ENCODE data around the gene PPARA.

Gene PPARA

DNA sequence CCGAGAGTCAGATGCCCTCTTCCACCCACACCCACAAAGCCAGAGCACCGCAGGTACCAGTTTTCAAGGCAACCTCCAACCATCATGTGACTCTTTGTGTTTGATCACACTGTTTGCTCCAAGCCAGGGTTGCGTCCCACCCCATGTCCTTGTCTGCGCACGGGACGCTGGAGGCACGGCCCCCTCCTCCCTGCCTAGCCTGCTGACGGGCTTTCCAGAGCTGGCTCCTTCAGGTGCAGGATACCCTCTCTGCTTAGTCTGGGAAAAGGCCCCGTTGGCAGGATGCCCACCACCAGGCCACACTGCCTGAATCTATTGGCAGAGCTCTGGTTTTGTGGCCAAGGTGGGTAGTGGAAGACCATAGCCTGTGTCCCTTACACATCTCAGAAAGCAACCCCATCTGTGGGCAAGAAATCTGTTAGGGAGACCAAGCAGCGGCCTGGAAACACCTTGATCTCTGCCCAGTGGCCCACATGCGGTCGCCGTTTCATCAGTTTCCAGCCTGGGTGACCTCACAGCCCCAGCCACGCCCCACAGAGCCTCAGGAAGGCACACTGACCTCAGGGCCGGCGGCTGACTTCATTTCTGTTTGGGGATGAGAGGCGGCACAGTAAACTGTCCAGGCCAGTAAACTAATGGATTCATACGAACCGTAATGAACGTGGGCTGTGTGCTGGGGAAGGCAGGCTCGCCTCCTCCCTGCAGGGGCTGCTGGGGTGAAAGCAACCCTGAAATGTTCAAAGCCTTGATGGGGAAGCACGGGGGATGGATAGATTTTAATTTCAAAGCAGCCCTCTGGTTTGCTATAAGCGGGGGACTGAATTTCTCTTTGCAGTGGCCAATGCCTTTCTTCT is 73.9 kb downstream of the PPARA start:
- DNase-seq = no peak

DNA sequence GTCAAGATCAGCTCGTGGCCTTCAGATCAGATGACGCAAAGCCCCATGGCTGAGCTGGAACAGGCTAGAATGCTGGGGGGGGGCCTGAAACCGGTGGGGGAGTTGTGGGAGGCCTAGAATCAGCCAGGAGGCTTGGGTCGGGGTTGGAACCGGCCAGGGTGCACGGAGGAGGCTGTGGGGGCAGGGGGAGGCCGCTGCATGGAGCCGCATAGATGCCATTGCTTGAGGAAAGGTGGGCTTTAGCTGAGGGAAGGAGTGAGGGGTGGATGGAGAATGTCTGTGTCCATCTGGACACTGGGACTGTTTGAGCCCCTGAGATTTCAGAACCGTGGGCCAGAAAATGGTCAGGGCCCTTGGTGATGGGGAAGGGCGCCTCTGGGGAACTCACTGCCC is 74.6 kb downstream of the PPARA start:
- DNase-seq = no peak

DNA sequence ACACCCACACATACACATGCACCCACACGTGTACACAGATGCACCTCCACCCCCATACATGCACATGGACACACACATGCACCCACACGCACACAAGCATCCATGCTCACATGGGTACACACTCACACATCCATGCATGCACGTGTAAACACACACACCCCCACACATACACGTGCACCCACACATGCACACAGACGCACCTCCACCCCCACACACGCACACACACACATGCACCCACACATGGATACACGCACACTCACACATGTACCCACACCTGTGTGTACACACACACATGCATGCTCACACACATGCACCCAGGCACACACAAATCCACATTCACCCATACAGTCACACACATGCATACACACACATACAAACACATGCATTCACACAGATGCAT is 75.3 kb downstream of the PPARA start:
- no peak for DNase-seq

DNA sequence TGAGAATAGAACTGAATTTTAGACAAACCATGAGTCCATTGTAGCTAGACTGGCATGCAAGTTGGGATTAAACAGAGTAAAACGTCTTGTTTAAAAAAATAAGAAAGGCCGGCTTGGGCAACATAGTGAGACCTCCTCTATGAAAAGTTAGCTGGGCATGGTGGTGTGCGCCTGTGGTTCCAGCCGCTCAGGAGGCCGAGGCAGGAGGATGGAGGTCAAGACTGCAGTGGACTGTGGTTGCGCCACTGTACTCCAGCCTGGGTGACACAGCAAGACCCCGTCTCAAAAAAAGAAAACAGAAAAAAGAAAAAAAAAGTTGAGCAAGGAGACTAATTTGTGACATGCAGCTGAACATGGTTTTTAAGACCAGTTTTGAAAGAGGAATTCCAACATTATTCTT is 76.3 kb downstream of the PPARA start:
- DNase-seq = no peak

DNA sequence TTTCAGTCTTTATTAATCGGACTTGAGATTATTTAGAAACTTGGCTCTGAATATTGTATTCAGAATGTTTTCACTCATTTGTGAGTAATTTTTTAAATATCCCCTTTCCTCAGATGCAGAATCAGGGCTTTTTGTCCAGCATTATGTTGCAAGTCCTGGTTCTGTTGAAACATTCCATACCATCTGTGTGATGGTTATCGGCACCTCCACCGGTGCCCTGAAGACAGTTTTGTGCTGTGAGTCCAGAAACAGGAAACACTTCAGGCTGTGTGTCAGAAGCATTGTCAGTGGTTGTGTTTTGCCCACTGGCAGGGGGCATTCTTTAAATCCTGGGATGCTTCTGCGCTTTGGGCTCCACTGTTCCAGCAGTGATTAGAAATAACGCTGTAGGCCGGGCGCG is 79.4 kb downstream of the PPARA start:
- DNase-seq = no peak

DNA sequence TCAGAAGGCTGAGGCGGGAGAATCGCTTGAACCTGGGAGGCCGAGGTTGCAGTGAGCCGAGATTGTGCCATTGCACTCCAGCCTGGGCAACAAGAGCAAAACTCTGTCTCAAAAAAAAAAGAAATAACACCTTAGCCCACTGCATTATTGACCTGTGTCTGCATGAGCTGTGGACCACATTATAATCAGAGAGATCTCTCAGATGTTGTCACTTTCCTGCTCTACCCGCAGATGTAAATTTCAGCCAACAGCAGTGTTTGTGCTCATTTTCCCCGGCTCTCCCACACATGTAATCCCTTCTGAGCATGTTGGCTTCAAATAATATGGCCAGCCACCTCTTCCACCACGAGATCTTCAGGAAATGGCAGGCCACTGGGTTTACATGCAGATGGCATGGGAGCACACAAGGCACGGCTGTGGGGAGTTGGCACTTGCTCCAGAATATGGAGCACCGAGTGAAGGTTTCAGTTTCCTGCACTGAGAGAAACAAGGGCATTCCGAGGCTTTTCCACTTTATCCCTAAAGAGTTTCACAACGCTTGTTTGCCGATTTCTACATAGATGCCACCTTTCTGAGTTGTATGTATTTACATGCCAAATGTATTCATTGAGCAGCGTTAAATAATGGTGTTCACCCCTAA is 80.1 kb downstream of the PPARA start:
- DNase-seq = no peak

DNA sequence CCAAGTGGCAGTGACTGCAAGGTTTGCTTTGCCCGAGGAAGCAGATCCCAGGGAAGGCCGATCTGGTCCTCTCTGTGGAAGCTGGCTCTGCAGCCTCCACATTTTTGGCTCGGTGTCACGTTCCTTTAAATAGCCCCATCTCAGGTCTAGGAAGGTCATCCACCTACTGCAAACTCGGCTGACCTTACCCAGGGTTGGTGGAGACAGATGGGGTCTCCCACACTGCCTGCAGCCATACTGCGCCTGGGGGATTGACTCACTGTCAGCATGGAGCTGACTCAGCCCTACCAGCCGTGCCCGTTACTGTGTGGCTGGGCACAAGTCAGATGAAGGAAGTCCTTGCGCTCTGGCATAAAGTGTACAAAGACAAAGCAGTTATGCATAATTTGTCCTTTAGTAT is 82.9 kb downstream of the PPARA start:
- DNase-seq = no peak

DNA sequence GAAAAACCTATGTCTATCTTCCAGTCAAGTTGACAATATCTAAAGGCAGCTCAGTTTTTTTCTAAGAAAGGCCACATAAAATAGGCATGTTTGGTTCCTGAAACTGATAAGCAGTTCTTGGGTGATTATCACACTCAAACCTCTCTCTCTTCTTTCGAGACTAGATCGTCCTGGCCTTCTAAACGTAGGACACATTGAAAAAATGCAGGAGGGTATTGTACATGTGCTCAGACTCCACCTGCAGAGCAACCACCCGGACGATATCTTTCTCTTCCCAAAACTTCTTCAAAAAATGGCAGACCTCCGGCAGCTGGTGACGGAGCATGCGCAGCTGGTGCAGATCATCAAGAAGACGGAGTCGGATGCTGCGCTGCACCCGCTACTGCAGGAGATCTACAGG is 84.6 kb downstream of the PPARA start:
- DNase-seq = no peak

DNA sequence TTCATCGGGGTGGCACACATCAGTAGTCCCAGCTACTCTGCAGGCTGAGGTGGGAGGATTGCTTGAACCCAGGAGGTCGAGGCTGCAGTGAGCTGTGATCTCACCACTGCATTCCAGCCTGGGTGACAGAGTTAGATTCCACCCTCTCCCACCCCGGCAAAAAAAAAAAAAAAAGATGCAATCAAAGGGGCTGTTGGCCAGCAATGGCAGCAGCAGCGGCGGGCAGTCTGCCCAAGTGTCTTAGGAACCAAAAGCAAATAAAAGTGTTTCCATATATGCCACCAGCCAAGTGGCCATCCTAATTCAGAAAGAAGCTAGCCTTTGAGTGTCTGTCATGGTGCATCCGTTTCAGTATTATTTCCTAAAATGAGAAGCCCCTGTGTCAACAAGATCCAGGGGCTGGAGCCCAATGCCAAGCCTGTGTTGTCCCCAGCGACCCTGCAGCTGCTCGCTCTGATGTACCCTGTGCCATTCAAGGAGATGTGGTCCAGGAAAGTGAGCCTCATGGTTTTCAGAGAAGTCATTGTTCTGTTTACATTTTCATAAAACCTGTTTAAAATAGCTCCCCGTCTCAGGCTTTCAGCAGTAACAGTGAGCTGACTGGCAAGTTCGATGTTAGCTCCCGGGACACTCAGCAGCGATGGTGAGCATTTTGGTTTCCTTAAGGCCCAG is 87.3 kb downstream of the PPARA start:
- DNase-seq = no peak

DNA sequence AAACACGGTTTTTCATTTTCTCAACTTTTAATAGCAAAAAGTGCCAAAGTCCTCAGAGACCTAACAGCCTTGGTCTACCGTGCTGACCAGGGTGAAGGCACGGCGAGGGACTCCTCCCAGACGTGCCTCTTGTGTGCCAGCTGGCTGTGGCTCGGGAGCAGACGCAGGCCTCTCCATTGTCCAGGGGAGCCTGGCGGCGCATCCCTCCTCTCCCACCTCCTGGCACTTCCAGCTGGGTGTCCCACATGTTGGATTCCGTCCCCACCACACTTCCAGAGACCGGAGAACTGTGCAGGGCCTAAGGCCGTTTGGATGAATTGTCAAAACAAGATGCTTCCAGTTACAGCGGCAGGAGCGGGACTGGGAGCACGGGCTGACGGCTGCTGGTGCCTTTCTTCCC is 88.2 kb downstream of the PPARA start:
- DNase-seq = no peak

DNA sequence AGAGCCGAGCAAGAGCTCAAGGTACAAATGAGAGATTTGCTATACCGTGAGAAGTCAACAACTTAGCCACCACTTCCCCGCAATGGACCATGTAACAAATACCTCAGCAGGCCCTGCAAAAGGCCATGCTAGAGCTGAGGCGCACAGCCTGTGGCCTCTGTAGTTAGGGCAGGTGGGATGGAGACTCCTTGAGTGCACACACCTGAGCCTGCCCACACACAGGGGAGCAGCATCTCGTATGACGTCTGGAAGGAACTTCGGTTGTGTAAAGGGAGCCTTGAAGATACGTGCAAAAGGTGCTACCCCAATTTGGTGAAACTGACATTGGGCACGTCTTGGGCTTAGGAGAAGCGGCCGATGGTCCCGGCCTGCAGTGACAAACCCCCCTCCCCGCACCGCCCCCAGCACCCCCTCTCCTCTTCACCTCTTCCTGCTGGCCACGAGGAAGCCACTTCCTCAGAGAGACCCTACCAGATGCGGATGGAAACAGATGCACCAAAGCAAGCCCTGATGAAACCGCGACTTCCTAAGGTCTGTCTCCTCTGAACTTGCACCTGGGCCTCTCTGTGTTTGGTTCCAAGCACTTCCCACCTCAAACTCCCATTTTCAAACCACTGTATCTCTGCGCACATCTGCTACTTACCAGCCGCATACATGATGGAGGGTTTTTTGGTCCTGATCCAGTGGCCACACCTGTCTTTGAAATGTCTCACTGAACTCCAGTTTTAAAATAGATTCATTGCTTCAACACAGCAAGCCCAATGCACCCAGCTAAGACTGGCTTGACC is 89.1 kb downstream of the PPARA start:
- DNase-seq = no peak

DNA sequence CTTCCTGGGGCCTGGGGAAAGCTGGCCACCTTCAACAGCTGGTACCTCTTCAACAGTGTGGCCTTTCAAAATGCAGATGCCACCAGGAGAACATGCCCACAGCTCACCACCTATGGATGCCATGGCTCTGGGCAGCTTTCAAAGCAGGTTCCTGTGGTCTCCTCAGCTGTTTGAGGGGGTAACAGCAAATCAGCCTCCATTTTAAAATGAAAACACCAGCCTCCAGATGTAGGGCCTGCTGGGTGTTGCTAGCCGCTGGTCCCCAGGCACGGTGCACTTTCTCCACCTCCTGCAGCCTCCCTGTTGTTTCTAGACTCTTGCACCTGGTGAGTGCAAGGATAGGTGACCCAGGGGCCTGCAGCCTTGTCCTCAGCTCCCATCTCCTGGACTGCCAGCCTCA is 89.7 kb downstream of the PPARA start:
- DNase-seq = no peak

DNA sequence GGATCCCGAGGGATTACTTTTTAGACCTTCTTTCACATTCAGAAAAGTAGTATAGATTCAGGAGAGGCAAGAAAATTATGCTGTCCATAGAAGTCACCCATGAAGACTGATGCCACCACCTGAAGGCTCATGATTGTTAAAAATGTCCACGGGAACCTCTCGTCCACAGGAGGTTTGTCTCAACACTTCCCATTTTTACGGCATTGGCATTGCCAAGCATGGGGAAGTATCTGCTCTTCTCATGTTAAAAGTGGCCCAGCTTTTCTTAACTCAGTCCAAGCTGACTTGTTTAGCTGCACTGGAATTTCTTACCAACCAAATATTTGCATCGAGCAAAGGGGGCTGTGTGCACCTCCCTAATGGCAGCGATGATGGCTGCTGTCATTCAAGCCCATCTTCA is 90.2 kb downstream of the PPARA start:
- no peak for DNase-seq

DNA sequence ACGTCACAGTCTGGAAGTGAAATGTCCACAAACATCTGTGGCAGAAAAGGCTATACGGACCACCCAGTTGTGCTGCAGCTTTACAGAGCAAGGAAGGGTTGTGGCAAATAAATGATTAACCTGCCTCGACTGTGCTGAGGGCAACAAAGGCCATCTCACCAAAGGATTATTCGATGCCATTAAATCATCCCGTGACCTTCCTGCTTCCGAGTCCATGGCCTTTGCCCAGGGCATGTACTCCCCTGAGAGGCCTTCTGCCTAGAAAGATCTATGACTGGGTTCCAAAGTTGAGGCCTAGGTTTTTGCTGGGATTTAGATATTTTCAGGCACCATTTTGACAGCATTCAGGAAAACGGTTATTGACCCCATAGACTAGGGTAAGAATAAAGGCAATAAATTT is 90.6 kb downstream of the PPARA start:
- DNase-seq = no peak

DNA sequence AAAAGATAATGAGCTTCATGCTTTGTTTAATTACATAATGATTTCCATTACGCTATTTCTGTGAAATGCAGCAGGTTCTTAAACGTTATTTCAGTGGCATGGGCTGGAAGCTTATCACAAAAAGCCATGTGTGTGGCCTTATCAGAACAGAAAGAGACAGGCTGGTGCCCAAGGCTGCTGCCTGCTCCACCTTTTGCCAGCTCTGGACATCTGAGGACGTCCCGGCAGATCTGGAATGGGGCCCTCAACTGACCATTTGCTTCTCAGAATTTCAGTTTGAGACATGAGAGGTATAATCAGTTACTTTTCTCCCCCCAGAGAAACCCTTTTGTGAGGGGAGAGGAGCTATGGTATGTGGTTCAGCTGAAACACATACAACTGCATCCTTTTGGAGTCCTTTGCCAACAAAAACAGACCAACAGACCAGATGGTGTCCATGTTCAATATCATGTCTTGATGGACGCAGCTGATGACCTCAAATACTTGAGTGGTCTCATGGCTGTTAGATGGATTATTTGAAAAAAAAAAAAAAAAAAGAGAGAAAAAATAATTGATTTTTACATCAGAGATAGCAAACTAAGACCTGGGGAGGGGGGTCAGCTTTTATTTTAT is 91.2 kb downstream of the PPARA start:
- no peak for DNase-seq

DNA sequence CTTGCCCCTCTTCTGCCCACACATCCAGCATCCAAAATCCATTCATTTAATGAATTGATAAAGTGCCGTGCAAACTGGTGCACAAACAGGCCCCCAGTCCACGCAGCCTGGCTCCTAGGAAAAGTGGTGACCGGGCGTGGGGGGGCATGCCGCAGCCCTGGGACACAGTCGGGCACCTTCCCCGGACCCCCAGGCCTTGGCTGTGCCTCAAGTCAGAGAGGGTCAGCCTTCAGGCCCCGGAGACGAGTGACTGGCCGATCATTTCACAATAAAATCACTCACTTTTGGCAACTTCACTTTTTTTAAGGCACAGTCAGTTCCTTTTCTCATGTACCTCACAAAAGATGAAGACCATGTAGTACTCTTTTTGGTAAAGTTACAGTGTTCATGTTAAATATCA is 91.8 kb downstream of the PPARA start:
- DNase-seq = no peak

DNA sequence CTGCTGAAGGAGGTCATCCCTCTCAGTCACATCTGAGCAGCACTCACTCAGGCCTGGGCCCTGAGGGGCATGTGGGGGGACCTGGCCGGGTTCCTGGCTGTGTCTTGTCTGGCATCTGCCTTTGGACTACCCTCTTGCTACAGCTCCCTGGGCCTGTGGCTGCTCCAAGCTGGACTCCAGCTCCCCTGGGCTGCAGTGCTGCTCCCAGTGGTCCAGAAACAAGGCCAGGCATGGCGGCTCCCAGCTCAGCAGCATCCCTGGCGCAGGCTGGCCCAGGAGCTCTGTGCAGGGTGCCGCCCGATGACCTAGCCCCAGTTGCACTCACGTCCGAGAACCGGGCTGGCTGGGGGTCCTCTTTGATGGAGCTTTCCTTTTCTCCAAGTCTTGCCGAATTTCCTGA is 94.4 kb downstream of the PPARA start:
- DNase-seq = no peak

DNA sequence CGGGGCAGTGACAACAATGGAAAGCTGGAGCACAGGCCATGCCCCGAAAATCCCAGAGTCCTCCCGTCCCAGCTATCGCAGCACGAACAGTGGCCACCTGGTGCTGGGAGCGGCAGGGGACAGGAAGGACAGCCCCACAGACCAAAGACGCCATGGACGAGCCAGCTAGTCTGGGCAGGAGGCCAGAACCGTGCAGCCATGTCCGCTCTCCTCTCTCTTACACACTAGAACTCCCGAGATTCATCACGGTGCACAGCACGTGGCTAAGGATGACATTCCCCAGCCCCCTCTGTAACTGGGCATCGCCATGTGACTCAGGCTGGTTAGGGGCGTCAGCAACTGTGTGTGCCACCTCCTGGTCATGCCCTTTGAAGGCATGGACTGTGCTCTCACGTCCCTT is 95.2 kb downstream of the PPARA start:
- no peak for DNase-seq

DNA sequence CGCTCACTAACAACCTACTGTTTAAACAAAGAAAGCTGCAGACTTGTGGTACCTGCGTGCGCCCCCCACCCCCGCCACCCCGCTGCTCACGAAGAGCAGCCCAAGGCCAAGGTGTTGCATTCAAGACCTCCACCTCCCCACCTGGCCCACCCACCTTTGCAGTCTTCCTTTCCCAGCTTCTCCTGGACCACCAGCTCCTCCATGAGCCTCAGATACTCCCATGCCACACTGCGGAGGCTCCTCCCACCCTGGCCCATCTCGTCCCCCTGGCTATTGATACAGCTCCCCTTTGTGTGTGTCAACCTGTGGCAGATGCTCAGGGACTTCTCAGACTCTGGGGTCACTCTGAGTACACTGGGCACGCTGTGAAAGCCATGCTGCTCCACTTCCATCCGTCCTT is 95.9 kb downstream of the PPARA start:
- no peak for DNase-seq

DNA sequence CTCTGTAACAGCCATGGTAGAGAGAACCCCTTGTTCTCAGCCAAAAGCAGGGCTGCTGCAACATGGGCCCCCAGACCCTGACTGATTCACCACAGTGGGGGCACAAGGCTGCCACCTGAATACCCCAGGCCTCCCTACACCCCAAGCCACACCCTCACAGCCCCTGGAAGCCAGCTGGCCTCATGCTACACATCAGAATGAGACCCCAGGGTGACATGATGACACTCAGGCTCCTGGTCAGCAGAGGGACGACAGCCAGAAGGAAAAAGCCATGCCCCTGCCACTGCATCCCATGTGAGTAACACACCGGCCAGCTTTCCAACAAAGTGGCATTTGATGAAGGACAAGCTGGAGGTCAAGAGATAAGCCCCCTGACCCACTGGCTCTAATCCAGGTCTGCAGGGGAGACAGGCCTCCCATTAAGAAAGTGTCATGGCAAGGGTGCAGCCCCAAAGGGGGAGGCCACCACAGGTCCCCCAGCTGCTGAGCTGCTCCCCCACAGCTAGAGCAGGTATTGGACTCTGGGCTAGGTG is 97.2 kb downstream of the PPARA start:
- no peak for DNase-seq

DNA sequence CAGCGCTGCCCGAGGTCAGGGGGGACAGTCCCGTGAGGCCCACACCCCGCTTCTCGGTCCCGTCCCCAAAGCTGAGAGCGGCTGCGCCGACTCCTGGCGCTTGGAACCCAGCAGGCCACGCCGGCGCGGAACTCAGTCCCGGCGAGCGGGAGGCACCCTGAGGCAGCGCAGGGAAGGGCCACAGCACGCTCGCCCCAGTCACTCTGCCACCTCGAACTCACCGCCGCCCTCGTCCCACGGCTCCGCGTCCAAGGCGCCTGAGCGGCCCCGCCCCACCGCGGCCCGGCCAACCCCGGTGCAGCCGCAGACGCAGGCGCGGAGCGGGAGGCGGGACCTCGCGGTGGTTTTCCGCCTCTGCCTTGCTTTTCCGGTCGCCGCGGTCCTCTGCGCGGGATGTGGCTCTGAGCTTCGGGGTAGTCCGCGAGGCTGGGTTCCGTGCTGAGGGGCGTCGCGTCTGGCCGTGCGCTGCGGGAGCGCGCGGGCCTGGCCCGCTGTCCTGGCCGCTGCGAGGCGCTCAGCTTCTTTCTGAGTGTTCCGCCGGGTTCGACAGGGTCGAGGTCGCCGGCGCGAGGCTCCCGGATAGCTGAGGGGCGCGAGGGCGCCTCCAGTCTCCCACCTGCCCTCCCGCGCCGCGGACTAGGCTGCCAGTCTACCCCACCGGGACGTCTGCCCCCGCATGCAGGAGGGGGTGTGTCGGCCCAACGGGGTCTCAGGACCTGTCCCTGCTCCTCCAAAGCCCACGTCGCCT is 99.9 kb downstream of the PPARA start, which contains the start of gene CDPF1:
CDPF1 (minus strand) TSS at position 259 of the 748 bp plus-strand sequence. CDS start 2,009 bp downstream, outside the sequence.
- DNase-seq = peak; percentile 66

DNA sequence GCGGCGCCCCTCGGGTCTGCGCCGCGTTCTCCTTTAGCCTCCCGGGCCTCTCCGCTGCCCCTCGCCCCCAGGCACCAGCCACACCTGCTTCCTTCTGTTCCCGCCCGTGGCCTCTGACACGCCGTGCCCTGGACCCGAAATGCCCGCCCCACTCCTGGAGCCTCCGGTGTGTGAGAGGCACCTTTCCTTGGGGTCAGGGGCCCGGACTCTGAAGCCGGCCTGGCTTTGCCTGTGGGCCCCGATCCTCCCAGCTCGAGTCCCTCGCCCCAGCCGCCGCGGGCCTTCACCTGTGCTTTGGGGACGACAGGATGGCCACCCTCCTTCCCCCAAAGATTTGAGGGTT is 100.4 kb downstream of the PPARA start:
- DNase-seq = no peak

Data from cortex of kidney (tissue), 1 donor.